ENCODE results near the gene PTPN12.

PTPN12 gene

GRCh38 chr7:77561352-77561751 lies 24.3 kb downstream of the PTPN12 start:
- TF ChIP-seq CTCF (IDR thresholded peaks at IDR 0.05), result no peak

- no peak for TF ChIP-seq CTCF (IDR thresholded peaks at IDR 0.05)
These were observed 26.2 kb downstream of the PTPN12 start for GRCh38 chr7:77563275-77563674.

GRCh38 chr7:77565917-77566316 lies 28.8 kb downstream of the PTPN12 start:
- no peak for TF ChIP-seq CTCF (IDR thresholded peaks at IDR 0.05)

- TF ChIP-seq CTCF (IDR thresholded peaks at IDR 0.05), result no peak
These were observed 29.3 kb downstream of the PTPN12 start for GRCh38 chr7:77566421-77566820.

GRCh38 chr7:77569514-77570232 lies 32.6 kb downstream of the PTPN12 start:
- no peak for TF ChIP-seq CTCF (IDR thresholded peaks at IDR 0.05)

GRCh38 chr7:77570330-77571011 lies 33.4 kb downstream of the PTPN12 start:
- TF ChIP-seq CTCF (IDR thresholded peaks at IDR 0.05), result no peak

- no peak for TF ChIP-seq CTCF (IDR thresholded peaks at IDR 0.05)
These were observed 34.7 kb downstream of the PTPN12 start for GRCh38 chr7:77571801-77572200.

All from LNCAP (cell line).